ENCODE measurements around the gene SVOPL.
A peak's percentile ranks its signal among the peaks of the same experiment; 100 is the strongest.

The SVOPL gene

DNA sequence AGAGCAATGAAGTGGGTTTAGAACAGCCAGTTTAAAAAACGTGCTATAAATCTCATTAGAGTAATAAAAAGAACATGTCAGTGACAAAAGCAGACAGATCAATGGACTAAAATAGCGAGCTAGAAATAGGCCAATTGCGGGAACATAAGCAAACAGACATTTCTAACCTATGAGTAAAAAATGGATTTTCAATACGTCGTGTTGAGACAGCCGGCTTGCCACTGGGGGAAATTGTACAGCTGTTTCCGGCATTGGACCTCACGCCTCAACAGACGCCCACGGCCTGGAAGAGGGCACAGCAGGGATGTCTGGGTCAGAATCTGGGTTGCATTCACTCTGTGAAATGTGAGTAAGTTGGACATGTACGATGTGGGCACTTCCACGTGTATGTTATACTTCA is 92.9 kb downstream of the SVOPL start:
- DNase-seq (ENCODE audit: low read depth in 2 of 2) = peak in 1 of 2 donors; percentile 22

DNA sequence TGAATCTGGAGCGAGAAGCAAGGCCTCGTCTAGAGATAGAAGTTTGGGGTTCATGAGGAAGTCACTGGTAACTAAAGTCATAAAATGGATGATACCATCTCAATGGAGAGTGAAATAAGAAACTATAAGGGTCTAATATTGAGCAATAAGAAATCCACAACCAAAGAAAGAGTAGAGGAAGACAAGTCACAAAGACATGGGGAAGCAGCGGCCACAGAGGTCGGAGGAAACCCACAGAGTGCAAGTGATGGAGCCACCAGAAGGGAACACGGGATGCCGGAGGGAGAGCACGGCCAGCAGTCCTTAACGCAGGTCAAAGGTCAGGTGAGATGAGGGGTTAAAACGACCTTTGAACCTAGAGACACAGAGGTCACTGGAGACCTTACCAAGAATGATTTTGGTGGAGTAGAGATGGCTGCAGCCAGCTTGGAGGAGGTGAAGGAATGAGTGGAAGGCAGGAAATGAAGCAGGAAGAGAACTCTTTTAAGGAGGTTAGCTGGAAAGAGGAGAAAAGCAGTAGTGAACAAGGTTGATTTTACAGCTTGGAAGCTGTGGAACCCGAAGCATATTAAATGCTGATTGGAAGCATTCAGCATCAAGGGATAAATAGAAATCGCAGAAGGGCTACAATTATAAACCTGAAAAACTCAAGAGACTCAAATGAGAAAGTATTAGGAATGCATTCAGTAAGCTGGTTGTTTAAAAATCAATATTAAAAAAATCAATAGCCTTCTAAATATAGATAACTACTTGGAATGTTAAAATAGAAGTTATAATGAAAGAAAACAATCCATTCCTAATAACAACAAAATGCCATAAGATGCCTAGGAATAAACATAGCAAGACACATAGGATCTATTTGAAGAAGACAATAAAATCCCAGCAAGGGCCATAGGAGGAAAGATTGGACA is 93.7 kb downstream of the SVOPL start:
- DNase-seq (ENCODE audit: low read depth in 2 of 2) = no peak

DNA sequence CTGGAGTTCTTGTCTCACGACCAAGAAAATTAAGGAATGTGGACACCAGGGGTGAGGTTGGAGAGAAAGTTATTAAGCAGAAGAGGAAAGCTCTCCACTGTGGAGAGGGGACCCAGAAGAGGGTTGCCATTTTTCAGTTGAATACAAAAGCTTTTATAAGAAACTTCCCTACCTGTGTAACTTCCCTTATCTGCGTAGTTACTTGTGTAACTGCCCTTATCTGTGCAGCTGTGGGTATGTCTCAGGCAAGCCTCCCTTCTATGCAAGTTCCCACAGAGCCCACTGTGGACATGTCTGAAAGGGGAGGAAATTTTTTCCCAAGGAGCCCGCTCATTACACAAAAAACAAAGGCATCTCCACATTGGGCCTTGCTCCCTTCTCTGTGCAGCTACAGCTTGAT is 94.9 kb downstream of the SVOPL start:
- DNase-seq (ENCODE audit: low read depth in 2 of 2) = no peak

DNA sequence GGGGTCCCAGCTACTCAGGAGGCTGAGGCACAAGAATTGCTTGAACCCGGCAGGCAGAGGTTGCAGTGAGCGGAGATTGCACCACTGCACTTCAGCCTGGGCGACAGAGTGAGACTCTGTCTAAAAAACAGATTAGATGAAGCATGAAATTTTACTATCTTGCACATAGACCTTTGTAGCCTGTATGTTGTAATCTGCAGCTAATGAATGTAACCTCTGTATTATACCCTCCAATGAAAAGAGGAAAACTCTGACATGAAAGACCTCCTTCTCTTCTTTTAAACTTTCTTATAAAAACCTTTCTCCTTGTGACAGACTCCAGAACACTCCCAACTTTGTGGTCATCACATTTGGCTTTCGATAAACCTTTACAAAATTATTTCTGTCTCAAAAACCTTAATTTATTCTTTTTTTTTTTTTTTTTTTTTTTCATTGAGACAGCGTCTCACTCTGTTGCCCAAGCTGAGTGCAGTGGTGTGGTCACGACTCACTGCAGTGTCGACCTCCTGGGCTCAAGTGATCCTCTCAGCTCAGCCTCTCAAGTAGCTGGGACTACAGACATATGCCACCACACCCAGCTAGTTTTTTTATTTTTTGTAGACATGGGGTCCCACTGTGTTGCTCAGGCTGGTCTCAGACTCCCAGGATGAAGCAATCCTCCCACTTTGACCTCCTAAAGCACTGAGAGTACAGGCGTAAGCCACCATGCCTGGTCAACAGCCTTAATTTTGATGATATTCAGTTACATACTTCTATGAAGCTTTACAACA is 97.4 kb downstream of the SVOPL start:
- no peak for DNase-seq (ENCODE audit: low read depth in 2 of 2)

DNA sequence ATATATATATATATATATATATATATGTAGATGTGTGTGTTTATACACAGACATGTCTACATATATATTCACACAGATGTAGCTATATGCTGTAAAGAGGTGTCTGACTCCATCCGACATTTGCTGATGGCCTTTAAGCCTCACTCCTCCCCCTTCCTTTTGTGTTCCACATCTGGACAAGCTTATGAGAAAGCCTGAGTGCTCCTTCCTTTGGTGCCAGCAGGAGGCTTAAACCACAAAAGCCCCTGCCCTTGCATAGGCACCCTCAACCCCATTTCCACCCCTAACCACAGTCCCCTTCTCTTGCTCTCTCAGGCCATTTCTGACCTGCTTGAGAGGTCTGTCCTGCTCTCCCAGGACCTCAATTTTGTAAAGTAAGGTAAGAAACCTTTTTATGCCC is 98.7 kb downstream of the SVOPL start:
- no peak for DNase-seq (ENCODE audit: low read depth in 2 of 2)

DNA sequence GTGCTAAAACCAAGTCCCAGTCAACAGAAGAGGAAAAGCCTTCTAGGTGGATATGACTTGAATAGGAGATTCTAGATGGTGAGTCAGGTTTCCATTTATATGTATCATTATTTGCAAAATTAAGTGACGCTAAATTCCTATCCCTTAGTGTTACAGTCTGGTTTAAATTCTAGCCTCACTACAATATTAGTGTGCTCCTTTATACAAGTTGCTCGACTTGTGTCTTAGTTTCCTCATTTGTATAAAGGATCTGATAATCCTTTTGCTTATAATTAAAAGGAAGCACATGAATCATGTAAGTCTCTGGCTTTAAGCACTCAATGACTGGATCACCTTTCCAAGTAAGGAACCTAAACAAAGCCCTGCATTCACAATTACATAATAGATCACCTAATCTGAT is 105.7 kb downstream of the SVOPL start:
- DNase-seq (ENCODE audit: low read depth in 2 of 2) = no peak

DNA sequence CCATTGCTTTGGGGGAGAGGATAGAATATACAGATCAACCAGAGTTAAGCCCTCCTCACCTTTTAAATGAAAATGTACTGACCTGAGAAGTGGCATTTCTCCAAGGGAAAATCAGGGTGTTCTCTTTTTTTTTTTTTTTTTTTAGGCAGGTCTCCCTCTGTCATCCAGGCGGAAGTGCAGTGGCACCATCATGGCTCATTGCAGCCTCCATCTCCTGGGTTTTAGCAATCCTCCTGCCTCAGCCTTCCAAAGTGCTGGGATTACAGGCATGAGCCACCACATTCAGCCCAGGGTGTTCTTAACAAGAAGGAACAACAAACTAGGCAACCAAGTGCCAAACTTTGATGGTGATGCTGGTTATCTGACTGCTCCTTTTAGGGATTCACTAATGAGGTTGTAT is 111.0 kb downstream of the SVOPL start:
- DNase-seq (ENCODE audit: low read depth in 2 of 2) = no peak

DNA sequence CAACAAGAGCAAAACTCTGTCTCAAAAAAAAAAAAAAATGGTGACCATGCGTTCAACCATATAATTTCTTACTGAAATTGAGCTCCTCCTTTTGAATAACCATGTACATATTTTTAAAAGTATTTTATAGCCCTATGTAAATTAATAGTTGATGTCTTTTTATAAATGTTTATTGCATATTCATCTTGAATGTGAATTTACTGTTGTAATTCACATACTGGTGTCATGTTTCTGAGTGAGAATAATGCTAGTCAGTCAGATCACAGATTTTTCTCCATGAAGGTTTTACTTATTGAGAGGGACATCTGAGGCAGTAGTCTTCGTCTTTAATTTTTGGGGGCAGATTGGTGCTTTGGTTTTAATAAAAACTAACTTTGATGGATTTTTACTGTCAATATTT is 112.2 kb downstream of the SVOPL start:
- no peak for DNase-seq (ENCODE audit: low read depth in 2 of 2)

DNA sequence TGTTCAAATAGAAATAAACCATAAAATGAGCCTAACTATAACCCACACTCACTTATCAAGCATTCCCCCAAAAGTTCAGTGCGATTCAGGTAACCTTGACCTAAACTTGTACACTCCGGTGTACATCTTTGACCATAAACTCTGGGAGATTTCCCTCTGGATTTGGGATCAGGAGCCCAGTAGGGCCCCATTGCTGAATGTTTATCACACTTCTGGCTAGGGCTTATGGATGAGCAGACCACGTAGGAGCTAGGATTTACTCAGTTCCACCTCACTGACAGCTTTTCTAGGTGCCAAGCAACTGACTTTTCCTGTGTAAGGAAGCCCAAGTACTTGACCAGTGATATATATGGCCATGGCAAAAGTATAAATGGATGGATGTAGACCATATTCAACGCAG is 113.7 kb downstream of the SVOPL start:
- no peak for DNase-seq (ENCODE audit: low read depth in 2 of 2)

DNA sequence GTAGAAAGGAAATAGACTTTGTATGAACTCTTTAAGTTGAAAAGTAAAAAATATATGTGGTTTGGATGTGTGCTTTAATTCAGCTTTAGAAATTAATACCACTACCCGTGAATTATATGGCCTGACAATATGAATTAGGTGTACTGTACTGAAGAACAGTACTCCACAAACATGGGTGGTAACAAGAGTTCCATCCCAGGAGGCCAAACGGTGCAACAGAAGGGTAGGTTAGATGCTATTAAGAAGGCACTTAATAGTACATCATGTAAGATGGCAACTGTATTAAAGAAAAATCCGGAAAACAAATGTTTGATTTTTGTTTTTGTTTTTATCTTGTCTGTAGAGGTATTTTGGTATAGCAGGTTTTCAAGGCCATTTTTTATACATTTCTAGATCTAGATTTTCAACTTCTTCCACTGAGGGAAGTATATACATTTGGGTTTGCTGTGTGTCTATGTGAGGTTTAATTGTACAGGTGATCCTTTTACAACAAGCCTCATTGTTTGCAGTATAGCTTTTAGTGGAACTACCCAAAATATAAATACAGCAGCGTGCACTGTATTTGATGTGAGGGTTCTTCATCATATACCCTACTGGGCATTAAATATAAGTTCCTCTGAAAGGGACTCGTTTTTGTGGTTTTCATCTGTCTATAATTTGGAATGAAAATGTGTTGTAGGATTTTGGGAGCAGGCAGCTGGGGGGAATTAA is 115.7 kb downstream of the SVOPL start:
- DNase-seq (ENCODE audit: low read depth in 2 of 2) = no peak

DNA sequence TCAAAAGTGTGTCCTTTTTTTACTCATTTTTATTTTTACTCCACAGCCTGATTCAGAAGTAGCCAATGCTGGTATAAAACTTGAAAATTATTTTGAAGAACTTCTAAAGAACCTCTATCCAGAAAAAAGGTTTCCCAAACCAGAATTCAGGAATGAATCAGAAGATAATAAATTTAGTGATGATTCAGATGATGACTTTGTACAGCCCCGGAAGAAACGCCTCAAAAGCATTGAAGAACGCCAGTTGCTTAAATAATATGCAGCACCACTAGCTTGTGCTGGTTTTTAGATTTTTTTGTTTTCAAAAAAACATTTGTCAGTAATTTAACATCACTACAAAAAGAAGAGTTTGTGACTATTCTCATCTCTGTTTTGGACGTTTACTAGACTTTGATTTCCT is 116.5 kb downstream of the SVOPL start:
- no peak for DNase-seq (ENCODE audit: low read depth in 2 of 2)

DNA sequence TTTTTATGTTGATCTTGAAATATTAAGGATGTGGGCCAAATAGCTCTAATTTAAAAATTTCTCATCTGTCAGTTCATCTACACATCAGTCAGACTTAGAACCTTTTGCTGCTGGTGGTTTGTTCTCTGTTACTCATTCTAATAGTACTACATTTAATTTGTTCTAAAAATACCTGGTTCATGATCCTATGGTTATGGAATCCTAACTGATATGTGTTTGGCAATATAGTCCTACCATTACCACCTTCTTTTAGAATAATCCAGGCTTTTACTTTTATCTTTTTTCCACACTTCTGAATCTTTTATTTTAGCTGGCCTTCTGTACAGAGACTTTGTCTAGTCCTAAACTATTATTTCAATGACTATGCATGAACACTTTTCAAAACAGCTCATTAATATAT is 116.9 kb downstream of the SVOPL start:
- no peak for DNase-seq (ENCODE audit: low read depth in 2 of 2)

DNA sequence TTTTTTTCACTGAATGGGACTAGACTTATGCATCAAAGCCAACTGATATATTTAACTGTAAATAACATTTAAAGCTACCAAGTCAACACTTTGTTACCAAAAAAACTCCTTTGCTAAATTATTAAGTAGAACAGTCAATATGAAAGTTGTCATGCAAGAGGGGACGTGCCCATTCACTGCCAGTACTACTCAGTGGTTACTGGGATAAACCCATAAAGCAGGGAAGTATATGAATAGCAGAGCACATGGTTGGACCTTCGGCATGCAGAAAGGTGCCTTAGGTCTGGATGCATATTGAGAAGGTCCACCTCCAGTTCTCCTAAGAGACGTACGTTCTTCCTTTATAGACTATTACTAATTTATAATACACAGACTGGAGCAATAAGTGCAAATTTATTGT is 120.1 kb downstream of the SVOPL start:
- no peak for DNase-seq (ENCODE audit: low read depth in 2 of 2)

DNA sequence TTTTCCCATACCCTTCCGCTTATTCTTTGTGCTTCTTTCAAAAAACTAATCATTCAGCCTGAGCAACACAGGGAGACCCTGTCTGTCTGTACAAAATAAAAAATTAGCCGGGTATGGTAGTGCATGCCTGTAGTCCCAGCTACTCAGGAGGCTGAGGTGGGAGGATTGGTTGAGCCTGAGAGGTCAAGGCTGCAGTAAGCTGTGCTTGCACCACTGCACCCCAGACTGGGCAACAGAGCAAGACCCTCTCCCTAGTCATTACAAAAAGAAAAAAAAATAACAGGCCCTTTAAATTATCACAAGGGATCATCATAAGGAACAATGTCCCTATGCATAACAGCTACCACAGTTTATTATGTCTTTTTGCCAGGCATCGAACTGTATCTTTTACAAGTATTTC is 121.5 kb downstream of the SVOPL start:
- no peak for DNase-seq (ENCODE audit: low read depth in 2 of 2)

DNA sequence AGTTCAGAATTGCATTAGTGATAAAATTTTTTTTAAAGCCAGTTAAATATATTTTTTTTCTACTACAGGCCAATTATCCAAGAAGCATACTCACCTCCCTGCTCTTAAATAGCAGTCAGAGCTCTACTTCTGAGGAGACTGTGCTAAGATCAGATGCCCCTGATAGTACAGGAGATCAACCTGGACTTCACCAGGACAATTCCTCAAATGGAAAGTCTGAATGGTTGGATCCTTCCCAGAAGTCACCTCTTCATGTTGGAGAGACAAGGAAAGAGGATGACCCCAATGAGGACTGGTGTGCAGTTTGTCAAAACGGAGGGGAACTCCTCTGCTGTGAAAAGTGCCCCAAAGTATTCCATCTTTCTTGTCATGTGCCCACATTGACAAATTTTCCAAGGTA is 122.0 kb downstream of the SVOPL start:
- no peak for DNase-seq (ENCODE audit: low read depth in 2 of 2)

DNA sequence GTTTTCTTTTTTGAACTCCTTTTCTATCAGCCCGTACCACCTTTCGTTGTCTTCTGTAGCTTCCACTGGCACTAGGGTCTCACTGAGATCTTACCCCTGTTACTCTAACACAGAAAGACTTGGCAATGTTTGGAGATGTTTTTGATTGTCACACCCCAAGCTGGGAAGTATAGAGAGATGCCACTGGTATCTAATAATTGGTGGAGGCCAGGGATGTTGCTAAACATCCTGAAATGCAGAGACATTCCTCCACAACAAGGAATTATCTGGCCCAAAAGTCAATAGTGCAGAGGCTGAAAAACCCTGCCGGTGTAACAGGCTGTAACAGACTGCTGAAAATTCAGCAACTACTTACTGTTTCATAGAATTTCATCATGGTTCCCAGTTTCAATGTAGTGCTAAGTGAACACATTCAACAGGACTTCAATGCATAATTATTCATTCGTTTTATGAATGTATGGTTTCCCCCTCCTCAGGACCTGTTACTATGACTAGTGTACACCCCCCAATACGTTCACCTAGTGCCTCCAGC is 125.2 kb downstream of the SVOPL start:
- DNase-seq (ENCODE audit: low read depth in 2 of 2) = no peak

DNA sequence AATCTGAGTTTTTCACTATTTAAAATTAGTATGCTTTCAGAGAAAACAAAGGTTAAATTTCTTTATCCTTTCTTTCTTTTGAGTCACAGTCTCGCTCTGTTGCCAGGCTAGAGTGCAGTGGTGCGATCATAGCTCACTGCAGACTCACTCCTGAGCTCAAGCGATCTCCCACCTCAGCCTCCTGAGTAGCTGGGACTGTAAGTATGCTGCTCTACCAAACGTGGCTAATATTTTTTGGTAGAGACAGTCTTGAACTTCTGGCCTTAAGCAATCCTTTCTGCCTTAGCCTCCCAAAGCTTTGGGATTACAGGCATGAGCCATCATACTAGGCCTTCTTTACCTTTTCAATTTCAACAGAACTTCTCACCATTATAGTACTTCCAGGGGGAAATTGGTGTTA is 127.4 kb downstream of the SVOPL start:
- no peak for DNase-seq (ENCODE audit: low read depth in 2 of 2)

DNA sequence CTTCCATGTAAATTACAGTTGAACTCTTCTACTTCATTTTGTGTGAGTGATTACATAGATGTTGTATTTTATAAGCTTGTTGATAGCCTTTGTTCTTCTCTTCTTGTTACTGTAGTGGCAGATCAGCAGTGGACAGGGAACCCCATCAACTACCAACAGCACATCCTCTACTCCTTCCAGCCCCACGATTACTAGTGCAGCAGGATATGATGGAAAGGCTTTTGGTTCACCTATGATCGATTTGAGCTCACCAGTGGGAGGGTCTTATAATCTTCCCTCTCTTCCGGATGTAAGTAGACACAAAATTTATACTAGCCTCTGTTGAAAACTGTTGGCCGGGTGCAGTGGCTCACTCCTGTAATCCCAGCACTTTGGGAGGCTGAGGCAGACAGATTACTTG is 130.4 kb downstream of the SVOPL start:
- DNase-seq (ENCODE audit: low read depth in 2 of 2) = no peak

DNA sequence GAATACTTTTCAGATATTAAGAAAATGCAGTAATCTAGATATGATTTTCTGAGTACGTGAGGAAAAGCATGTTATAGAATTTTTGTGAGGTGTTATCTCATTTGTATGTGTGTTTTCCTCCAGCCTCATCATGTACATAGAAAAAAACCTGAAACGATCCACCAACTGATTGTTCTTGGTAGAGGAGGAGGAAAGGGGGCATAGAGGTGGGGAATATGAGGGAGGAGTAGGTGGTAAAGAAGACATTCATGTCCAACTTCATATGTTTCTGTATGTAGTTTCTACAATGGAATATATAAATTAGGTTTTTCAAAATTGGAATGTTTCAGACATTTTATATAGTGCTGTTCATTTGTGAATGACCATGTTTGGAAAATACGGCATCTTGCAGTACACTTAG is 131.7 kb downstream of the SVOPL start:
- no peak for DNase-seq (ENCODE audit: low read depth in 2 of 2)

DNA sequence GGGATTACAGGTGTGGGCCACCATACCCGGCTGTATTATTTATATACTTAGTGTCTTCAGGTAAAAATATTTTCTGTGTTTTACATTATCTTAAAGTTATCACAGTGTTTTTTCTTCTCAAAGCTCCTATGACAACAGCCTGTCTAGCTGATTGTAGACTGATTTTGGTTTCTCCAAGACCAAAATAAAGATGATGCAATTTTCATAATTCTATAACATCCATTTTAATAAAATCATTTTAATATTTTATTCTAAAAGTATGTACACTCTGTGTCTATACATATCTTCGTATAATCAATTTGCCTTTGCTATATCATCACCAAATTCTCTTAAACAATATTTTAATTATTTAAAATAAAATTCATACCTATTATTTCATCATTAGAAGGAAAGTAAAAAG is 132.5 kb downstream of the SVOPL start:
- no peak for DNase-seq (ENCODE audit: low read depth in 2 of 2)

DNA sequence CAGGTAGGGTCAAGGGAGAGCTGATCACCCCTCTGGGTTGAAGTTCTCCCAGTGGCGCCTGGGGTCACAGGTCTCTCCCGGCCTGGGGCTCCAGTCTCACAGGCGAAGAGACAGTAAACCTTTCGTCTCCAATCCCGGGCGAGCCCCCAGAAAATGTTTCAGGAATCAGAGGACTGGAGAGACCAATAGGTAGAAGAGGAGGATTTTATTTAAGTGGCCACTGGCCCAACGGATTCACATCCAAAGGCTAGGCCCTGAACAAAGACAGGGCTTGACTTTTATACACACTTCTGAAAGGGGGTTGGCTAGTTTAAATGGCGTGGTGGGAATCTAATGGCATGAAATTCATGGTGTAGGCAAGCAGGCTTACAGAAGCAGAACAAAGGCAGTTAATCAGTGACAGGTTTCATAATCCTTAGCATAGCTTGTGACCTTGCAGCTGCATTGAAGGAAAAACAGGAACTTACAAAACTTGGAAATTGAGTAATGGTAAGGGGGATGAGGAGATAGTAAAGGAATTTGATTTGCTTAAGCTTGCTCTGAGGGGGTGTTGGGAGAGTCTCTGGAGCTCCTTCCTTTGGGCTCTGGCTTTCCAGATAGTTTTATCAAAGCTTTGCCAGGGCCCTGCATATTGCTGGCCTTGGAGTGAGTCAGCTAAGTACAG is 135.6 kb downstream of the SVOPL start:
- DNase-seq (ENCODE audit: low read depth in 2 of 2) = no peak

DNA sequence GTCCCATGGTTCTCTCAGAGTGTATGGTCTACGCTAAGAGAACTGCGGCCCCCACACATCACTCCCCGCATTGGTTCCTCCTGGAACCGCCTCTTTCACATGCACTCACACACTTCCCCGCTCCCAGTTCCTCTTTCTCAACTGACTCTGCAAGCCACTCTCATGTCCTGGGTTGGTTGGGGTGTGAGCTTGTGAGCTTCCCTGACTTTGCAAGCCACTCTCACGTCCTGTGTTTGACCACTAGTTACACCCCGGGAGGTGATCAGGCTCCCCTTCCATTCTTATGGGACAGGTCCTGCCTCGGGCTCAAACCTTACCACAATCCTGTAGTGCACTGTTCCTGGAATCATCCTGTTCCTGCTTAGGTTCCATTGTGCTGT is 136.1 kb downstream of the SVOPL start:
- DNase-seq (ENCODE audit: low read depth in 2 of 2) = no peak
